HCT116 (cell line): ENCODE measurements around the gene GNPDA2.

Experiments used
- CBX3 ChIP-seq: IDR thresholded peaks from 2 replicates; pipeline ENCODE4 v1.6.1; 2012; ENCODE audit warnings: low read depth
- CEBPB ChIP-seq: IDR thresholded peaks from 2 replicates; pipeline ENCODE4 v1.6.1; 2012; ENCODE audit warnings: low read depth
- EZH2 ChIP-seq: fragments of 200-600 bp; sonication (generic); IDR thresholded peaks from 2 replicates; pipeline ENCODE4 v1.6.1; 2017; ENCODE audit warnings: antibody characterized with exemption, mixed run types
- EZH2phosphoT487 ChIP-seq: fragments of 200-600 bp; IDR thresholded peaks from 2 replicates; pipeline ENCODE4 v1.6.1; 2018; ENCODE audit warnings: antibody characterized with exemption, borderline replicate concordance
- JUND ChIP-seq: IDR thresholded peaks from 2 replicates; pipeline ENCODE4 v1.6.1; 2012
- POLR2A ChIP-seq: IDR thresholded peaks from 2 replicates; pipeline ENCODE4 v1.7.0; 2011; ENCODE audit warnings: borderline replicate concordance; ENCODE audit not compliant: insufficient read depth, insufficient read length; ENCODE audit errors: extremely low read depth
- POLR2AphosphoS5 ChIP-seq: IDR thresholded peaks from 2 replicates; pipeline ENCODE4 v1.6.1; 2011; ENCODE audit warnings: mild to moderate bottlenecking, low read depth, low read length, moderate library complexity
- SRF ChIP-seq: IDR thresholded peaks from 2 replicates; pipeline ENCODE4 v1.6.1; 2012; ENCODE audit warnings: low read depth
- ZNF274 ChIP-seq: fragments of 200-500 bp; sonication (Bioruptor generic); IDR thresholded peaks from 2 replicates; pipeline ENCODE4 v1.6.1; 2014; ENCODE audit warnings: mild to moderate bottlenecking, low read depth, low read length, inconsistent platforms
- TF ChIP-seq, protein P1 (sequence below), 3 experiments: fragments of 200-600 bp in 1 of 3; sonication (generic) in 1 of 3; IDR thresholded peaks in 2 of 3; conservative IDR thresholded peaks in 1 of 3; 2 replicates each; pipeline ENCODE4 v1.5.1; 2012 to 2017; ENCODE audit warnings: low read depth in 2 of 3, low read length in 2 of 3, antibody characterized with exemption in 1 of 3, borderline replicate concordance in 1 of 3, control low read depth in 1 of 3, mild to moderate bottlenecking in 1 of 3, mixed read lengths in 1 of 3, mixed run types in 1 of 3, moderate library complexity in 1 of 3; ENCODE audit not compliant: insufficient read depth in 1 of 3
- TF ChIP-seq, protein P2 (sequence below): IDR thresholded peaks from 2 replicates; pipeline ENCODE4 v1.6.1; 2012
- TF ChIP-seq, protein P3 (sequence below): IDR thresholded peaks from 2 replicates; pipeline ENCODE4 v1.6.1; 2012; ENCODE audit warnings: low read depth
- TF ChIP-seq, protein P4 (sequence below): IDR thresholded peaks from 2 replicates; pipeline ENCODE4 v1.6.1; 2012
- TF ChIP-seq, protein P5 (sequence below): IDR thresholded peaks from 2 replicates; pipeline ENCODE4 v1.6.1; 2011; ENCODE audit warnings: mild to moderate bottlenecking, low read length, moderate library complexity; ENCODE audit not compliant: insufficient replicate concordance; ENCODE audit errors: extremely low read depth

DNA sequence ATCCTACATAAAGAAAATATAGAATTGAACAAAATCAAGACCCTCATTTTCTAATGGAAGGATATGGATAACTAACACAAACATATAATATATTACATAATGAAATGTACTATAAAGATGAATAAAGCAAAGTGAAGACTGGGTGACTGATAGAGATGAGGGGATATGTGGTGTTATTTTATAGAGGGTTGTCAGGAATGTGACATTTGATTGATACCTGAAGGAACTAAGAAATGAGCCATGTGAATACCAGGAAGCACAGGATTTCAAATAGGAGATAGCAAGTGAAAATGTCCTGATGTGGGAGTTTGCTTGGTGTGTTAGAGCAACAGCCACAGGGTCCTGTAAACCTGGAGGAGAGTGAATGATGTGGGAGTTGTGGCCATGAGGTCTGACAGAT is 40.1 kb upstream of the GNPDA2 start:
- TF ChIP-seq EZH2 (no peak), POLR2A (no peak), CBX3 (no peak), POLR2AphosphoS5 (no peak), SRF (no peak), ZNF274 (no peak), CEBPB (no peak), JUND (no peak), EZH2phosphoT487 (no peak)
- TF ChIP-seq, protein P1, sequence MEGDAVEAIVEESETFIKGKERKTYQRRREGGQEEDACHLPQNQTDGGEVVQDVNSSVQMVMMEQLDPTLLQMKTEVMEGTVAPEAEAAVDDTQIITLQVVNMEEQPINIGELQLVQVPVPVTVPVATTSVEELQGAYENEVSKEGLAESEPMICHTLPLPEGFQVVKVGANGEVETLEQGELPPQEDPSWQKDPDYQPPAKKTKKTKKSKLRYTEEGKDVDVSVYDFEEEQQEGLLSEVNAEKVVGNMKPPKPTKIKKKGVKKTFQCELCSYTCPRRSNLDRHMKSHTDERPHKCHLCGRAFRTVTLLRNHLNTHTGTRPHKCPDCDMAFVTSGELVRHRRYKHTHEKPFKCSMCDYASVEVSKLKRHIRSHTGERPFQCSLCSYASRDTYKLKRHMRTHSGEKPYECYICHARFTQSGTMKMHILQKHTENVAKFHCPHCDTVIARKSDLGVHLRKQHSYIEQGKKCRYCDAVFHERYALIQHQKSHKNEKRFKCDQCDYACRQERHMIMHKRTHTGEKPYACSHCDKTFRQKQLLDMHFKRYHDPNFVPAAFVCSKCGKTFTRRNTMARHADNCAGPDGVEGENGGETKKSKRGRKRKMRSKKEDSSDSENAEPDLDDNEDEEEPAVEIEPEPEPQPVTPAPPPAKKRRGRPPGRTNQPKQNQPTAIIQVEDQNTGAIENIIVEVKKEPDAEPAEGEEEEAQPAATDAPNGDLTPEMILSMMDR (IDR thresholded peaks at IDR 0.05 in 2 of 3, conservative IDR thresholded peaks at IDR 0.05 in 1 of 3; ENCODE audit: borderline replicate concordance in 1 of 3, insufficient read depth in 1 of 3, low read depth in 2 of 3, low read length in 2 of 3), result no peak
- TF ChIP-seq, protein P2, sequence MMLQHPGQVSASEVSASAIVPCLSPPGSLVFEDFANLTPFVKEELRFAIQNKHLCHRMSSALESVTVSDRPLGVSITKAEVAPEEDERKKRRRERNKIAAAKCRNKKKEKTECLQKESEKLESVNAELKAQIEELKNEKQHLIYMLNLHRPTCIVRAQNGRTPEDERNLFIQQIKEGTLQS, result no peak
- TF ChIP-seq, protein P3, sequence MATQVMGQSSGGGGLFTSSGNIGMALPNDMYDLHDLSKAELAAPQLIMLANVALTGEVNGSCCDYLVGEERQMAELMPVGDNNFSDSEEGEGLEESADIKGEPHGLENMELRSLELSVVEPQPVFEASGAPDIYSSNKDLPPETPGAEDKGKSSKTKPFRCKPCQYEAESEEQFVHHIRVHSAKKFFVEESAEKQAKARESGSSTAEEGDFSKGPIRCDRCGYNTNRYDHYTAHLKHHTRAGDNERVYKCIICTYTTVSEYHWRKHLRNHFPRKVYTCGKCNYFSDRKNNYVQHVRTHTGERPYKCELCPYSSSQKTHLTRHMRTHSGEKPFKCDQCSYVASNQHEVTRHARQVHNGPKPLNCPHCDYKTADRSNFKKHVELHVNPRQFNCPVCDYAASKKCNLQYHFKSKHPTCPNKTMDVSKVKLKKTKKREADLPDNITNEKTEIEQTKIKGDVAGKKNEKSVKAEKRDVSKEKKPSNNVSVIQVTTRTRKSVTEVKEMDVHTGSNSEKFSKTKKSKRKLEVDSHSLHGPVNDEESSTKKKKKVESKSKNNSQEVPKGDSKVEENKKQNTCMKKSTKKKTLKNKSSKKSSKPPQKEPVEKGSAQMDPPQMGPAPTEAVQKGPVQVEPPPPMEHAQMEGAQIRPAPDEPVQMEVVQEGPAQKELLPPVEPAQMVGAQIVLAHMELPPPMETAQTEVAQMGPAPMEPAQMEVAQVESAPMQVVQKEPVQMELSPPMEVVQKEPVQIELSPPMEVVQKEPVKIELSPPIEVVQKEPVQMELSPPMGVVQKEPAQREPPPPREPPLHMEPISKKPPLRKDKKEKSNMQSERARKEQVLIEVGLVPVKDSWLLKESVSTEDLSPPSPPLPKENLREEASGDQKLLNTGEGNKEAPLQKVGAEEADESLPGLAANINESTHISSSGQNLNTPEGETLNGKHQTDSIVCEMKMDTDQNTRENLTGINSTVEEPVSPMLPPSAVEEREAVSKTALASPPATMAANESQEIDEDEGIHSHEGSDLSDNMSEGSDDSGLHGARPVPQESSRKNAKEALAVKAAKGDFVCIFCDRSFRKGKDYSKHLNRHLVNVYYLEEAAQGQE, result no peak
- TF ChIP-seq, protein P4, sequence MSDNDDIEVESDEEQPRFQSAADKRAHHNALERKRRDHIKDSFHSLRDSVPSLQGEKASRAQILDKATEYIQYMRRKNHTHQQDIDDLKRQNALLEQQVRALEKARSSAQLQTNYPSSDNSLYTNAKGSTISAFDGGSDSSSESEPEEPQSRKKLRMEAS, result no peak
- TF ChIP-seq, protein P5, sequence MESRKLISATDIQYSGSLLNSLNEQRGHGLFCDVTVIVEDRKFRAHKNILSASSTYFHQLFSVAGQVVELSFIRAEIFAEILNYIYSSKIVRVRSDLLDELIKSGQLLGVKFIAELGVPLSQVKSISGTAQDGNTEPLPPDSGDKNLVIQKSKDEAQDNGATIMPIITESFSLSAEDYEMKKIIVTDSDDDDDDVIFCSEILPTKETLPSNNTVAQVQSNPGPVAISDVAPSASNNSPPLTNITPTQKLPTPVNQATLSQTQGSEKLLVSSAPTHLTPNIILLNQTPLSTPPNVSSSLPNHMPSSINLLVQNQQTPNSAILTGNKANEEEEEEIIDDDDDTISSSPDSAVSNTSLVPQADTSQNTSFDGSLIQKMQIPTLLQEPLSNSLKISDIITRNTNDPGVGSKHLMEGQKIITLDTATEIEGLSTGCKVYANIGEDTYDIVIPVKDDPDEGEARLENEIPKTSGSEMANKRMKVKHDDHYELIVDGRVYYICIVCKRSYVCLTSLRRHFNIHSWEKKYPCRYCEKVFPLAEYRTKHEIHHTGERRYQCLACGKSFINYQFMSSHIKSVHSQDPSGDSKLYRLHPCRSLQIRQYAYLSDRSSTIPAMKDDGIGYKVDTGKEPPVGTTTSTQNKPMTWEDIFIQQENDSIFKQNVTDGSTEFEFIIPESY, result no peak
